ENCODE measurements around the gene POLR3K.

Gene POLR3K

GRCh38 chr16:53346-54236, at the start of gene POLR3K, which contains the start of gene SNRNP25:
POLR3K (minus strand) TSS chr16:53608; CDS start chr16:53586, 22 bp downstream.
SNRNP25 (plus strand) TSS chr16:53828; CDS start chr16:54017, 189 bp downstream.
- DNase-seq (ENCODE audit: low read depth in 2 of 2) = peak; percentile 97 to 99

- no peak for DNase-seq (ENCODE audit: low read depth in 2 of 2)
These were observed 48.9 kb upstream of the POLR3K start for GRCh38 chr16:102060-102855.

GRCh38 chr16:101586-101985, 48.2 kb upstream of the POLR3K start:
- DNase-seq (ENCODE audit: low read depth in 2 of 2) = no peak

- no peak for DNase-seq (ENCODE audit: low read depth in 2 of 2)
These were observed 47.6 kb upstream of the POLR3K start for GRCh38 chr16:100989-101388.

GRCh38 chr16:97822-98221, 44.4 kb upstream of the POLR3K start:
- DNase-seq (ENCODE audit: low read depth in 2 of 2) = no peak

GRCh38 chr16:96935-97381, 43.5 kb upstream of the POLR3K start:
- DNase-seq (ENCODE audit: low read depth in 2 of 2) = peak; percentile 81 to 85

GRCh38 chr16:94918-95265, 41.5 kb upstream of the POLR3K start:
- DNase-seq (ENCODE audit: low read depth in 2 of 2) = no peak

- no peak for DNase-seq (ENCODE audit: low read depth in 2 of 2)
These were observed 39.3 kb upstream of the POLR3K start for GRCh38 chr16:92431-93339.

GRCh38 chr16:91484-91883, 38.1 kb upstream of the POLR3K start:
- no peak for DNase-seq (ENCODE audit: low read depth in 2 of 2)

GRCh38 chr16:89391-90302, 36.2 kb upstream of the POLR3K start:
- no peak for DNase-seq (ENCODE audit: low read depth in 2 of 2)

- DNase-seq (ENCODE audit: low read depth in 2 of 2) = no peak
These were observed 35.2 kb upstream of the POLR3K start for GRCh38 chr16:88613-89012.

GRCh38 chr16:86483-86952, 33.1 kb upstream of the POLR3K start:
- no peak for DNase-seq (ENCODE audit: low read depth in 2 of 2)

GRCh38 chr16:85865-86264, 32.5 kb upstream of the POLR3K start:
- no peak for DNase-seq (ENCODE audit: low read depth in 2 of 2)

- no peak for DNase-seq (ENCODE audit: low read depth in 2 of 2)
These were observed 32.0 kb upstream of the POLR3K start for GRCh38 chr16:85407-85782.

GRCh38 chr16:84718-85406, 31.5 kb upstream of the POLR3K start:
- peak; percentile 68 for DNase-seq (ENCODE audit: low read depth in 2 of 2)

GRCh38 chr16:83781-84615, 30.6 kb upstream of the POLR3K start:
- DNase-seq (ENCODE audit: low read depth in 2 of 2) = peak in 1 of 2 donors; percentile 36

- DNase-seq (ENCODE audit: low read depth in 2 of 2) = no peak
These were observed 29.7 kb upstream of the POLR3K start for GRCh38 chr16:83060-83603.

- no peak for DNase-seq (ENCODE audit: low read depth in 2 of 2)
These were observed 26.0 kb upstream of the POLR3K start for GRCh38 chr16:79151-80054.

Data from stimulated activated CD8-positive, alpha-beta memory T cell treated with anti-CD3 and anti-CD28 coated beads, Interleukin-15, amount 100 ng/mL, for 48 hours (primary cell).